NOMO-1 (cell line): ENCODE measurements around the gene CAMK4.
A peak's percentile ranks its signal among the peaks of the same experiment; 100 is the strongest.

Experiments used
- DNase-seq, 2 experiments: peaks; one replicate each; lab custom pipeline; 2025; ENCODE audit not compliant: unreplicated experiment in 2 of 2; lab: John Stamatoyannopoulos, UW

Gene CAMK4

GRCh38 chr5:111228520-111229220 lies 4.5 kb downstream of the CAMK4 start:
- DNase-seq, result no peak

GRCh38 chr5:111229221-111229835 lies 5.1 kb downstream of the CAMK4 start:
- no peak for DNase-seq

- DNase-seq, result no peak
Observed at GRCh38 chr5:111229871-111230810, 6.0 kb downstream of the CAMK4 start.

GRCh38 chr5:111231119-111231518 lies 6.9 kb downstream of the CAMK4 start:
- peak; percentile 19 to 46 for DNase-seq

- no peak for DNase-seq
Observed at GRCh38 chr5:111232311-111233051, 8.3 kb downstream of the CAMK4 start.

GRCh38 chr5:111233052-111233374 lies 8.8 kb downstream of the CAMK4 start:
- no peak for DNase-seq

- no peak for DNase-seq
Observed at GRCh38 chr5:111234125-111234524, 9.9 kb downstream of the CAMK4 start.

GRCh38 chr5:111235635-111236034 lies 11.5 kb downstream of the CAMK4 start:
- DNase-seq, result no peak

- DNase-seq, result no peak
Observed at GRCh38 chr5:111236348-111236747, 12.2 kb downstream of the CAMK4 start.

- no peak for DNase-seq
Observed at GRCh38 chr5:111236995-111237394, 12.8 kb downstream of the CAMK4 start.

GRCh38 chr5:111237470-111237869 lies 13.3 kb downstream of the CAMK4 start:
- DNase-seq, result no peak

- DNase-seq, result no peak
Observed at GRCh38 chr5:111238431-111239225, 14.4 kb downstream of the CAMK4 start.

- no peak for DNase-seq
Observed at GRCh38 chr5:111241696-111242095, 17.5 kb downstream of the CAMK4 start.

- DNase-seq, result no peak
Observed at GRCh38 chr5:111242606-111243005, 18.4 kb downstream of the CAMK4 start.

GRCh38 chr5:111243318-111243717 lies 19.1 kb downstream of the CAMK4 start:
- no peak for DNase-seq

GRCh38 chr5:111245654-111246053 lies 21.5 kb downstream of the CAMK4 start:
- no peak for DNase-seq

- DNase-seq, result no peak
Observed at GRCh38 chr5:111246459-111246858, 22.3 kb downstream of the CAMK4 start.

GRCh38 chr5:111248571-111248970 lies 24.4 kb downstream of the CAMK4 start:
- DNase-seq, result no peak

- no peak for DNase-seq
Observed at GRCh38 chr5:111251921-111252320, 27.7 kb downstream of the CAMK4 start.
